Muscle layer of colon (tissue), 2 donors: ENCODE measurements around the gene NEAT1.
"Not testable (repeated sequence)": the region's sequence is repeated elsewhere in the genome, so short reads cannot be mapped to it uniquely, and the experiment has no call there.

Source experiments
- H3K27ac ChIP-seq: one replicate; pipeline ENCODE4 v1.7.0; 2013; ENCODE audit warnings: low read depth, mild to moderate bottlenecking, low read length, moderate library complexity
- H3K27me3 ChIP-seq, 2 donors: one replicate each; pipeline ENCODE4 v1.7.0; 2013; ENCODE audit warnings: low read length in 2 of 2, mild to moderate bottlenecking in 2 of 2; ENCODE audit not compliant: insufficient read depth in 2 of 2, control insufficient read depth in 1 of 2
- H3K36me3 ChIP-seq: one replicate; pipeline ENCODE4 v1.7.0; 2013; ENCODE audit warnings: mild to moderate bottlenecking, low read length; ENCODE audit not compliant: insufficient read depth
- H3K4me1 ChIP-seq: one replicate; pipeline ENCODE4 v1.7.0; 2013; ENCODE audit warnings: mild to moderate bottlenecking, low read length; ENCODE audit not compliant: insufficient read depth
- H3K4me3 ChIP-seq, 2 donors: one replicate each; pipeline ENCODE4 v1.7.0; 2013; ENCODE audit warnings: low read length in 2 of 2, low read depth in 1 of 2, mild to moderate bottlenecking in 1 of 2, moderate library complexity in 1 of 2
- H3K9ac ChIP-seq: one replicate; pipeline ENCODE4 v1.7.0; 2013; ENCODE audit warnings: low read length
- H3K9me3 ChIP-seq: one replicate; pipeline ENCODE4 v1.7.0; 2013; ENCODE audit warnings: mild to moderate bottlenecking, low read length
- donor health status: abdominal sarcoma.
- donor health status: Adenocarcinoma of cecum.

NEAT1 gene

DNA sequence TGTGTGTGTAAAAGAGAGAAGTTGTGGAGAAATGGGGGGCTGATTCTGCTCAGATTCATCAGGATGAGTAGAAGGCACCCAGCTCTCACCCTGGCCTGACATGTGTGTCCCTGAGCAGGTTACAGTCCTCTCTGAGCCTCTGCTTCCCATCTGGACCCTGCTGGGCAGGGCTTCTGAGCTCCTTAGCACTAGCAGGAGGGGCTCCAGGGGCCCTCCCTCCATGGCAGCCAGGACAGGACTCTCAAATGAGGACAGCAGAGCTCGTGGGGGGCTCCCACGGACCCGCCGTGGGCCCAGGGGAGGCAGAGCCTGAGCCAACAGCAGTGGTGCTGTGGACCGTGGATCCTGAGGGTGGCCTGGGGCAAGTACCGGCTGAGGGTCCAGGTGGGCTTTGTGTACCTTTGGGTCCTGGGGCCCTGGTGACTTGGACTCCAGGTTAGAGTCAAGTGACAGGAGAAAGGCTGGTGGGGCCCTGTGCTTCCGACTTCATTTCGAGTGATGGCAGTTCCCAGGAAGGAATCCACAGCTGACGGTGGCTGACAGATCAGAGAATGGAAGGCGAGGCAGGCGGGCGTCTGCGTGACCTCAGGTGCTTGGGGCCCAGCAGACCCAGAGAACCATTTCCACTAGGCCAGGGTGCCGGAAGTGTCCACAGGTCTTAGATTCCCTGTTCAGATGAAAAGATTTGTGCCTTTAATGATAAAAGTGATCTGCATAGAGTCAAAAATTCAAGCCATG is 21.9 kb downstream of the NEAT1 start:
- H3K9me3 ChIP-seq = no peaks in the 10 kb centered on the region
- H3K36me3 ChIP-seq = peaks cover 60% of the 10 kb centered on the region
- peaks cover 49% of the 10 kb centered on the region for H3K4me1 ChIP-seq
- H3K9ac ChIP-seq = no peak overlapping the region
- H3K27me3 ChIP-seq = no peaks in the 10 kb centered on the region
- no peak overlapping the region for H3K4me3 ChIP-seq
- no peak overlapping the region for H3K27ac ChIP-seq

DNA sequence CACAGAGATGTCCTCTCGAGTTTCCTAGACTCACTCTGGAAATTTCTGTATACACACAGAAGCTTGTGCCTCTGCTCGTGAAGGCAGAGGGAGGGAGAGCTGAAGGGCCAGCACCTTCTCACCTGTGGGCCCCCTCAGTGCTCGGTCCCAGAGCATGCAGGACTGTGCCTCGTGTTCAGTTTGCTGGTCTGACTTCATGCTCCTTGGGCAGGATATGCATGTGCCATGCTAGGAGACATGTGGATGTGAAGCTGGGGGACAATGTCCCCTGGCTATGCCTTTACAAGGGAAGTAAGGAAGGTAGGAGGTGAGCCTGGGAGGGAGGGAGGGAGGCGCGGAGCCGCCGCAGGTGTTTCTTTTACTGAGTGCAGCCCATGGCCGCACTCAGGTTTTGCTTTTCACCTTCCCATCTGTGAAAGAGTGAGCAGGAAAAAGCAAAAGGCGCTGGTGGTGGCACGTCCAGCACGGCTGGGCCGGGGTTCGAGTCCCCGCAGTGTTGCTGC is 22.6 kb downstream of the NEAT1 start:
- Histone ChIP-seq H3K4me1 (peaks cover 42% of the 10 kb centered on the region), H3K36me3 (peaks cover 60% of the 10 kb centered on the region)

DNA sequence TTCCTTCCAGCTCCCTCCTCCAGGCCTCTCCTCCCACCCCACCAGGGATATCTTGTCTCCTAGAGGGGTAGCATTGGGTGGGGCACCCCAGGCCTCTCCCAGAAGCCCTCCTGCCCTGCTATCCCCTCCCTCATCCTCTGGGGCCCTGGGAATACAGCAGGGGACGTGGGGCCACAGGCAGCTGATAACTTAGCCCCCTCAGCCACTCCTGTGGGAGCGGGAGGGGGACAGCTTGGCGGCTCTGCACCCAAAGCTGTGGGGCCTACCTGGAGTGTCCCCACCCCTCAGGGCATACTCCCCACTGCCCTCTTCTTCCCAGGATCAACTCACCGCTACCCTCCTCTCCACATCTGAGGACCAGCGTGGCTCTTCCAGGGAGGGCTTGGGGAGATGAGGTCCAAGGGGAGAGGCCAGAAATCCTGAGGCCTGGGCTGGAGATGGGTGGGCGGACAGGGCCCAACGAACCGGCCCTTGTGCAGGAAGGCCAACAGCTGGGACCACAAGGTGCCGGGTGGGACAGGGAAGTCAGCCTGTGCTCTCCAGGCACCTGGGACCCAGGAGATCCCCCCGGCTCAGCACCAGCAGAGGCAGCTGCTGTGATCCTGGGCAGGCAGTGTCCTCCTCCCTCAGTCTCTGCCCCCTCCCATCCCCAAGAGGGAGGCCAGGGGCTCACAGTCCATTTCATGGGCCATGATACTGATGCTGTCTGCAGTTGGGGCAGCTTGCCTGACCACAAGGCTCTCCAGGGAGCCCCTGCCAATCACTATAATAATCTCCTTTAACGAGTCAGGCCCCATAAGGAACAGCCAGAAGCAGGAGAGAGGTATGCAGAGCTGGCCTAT is 23.2 kb downstream of the NEAT1 start:
- H3K4me3 ChIP-seq = no peak overlapping the region
- no peak overlapping the region for H3K9ac ChIP-seq
- peaks cover 37% of the 10 kb centered on the region for H3K4me1 ChIP-seq
- no peaks in the 10 kb centered on the region for H3K27me3 ChIP-seq
- H3K36me3 ChIP-seq = peaks cover 58% of the 10 kb centered on the region
- H3K27ac ChIP-seq = no peak overlapping the region
- no peaks in the 10 kb centered on the region for H3K9me3 ChIP-seq

More for the DNA sequence above, 22.6 kb downstream of the NEAT1 start:
- H3K9ac ChIP-seq = no peak overlapping the region
- H3K27ac ChIP-seq = no peak overlapping the region
- no peaks in the 10 kb centered on the region for H3K27me3 ChIP-seq
- H3K4me3 ChIP-seq = no peak overlapping the region
- H3K9me3 ChIP-seq = no peaks in the 10 kb centered on the region

DNA sequence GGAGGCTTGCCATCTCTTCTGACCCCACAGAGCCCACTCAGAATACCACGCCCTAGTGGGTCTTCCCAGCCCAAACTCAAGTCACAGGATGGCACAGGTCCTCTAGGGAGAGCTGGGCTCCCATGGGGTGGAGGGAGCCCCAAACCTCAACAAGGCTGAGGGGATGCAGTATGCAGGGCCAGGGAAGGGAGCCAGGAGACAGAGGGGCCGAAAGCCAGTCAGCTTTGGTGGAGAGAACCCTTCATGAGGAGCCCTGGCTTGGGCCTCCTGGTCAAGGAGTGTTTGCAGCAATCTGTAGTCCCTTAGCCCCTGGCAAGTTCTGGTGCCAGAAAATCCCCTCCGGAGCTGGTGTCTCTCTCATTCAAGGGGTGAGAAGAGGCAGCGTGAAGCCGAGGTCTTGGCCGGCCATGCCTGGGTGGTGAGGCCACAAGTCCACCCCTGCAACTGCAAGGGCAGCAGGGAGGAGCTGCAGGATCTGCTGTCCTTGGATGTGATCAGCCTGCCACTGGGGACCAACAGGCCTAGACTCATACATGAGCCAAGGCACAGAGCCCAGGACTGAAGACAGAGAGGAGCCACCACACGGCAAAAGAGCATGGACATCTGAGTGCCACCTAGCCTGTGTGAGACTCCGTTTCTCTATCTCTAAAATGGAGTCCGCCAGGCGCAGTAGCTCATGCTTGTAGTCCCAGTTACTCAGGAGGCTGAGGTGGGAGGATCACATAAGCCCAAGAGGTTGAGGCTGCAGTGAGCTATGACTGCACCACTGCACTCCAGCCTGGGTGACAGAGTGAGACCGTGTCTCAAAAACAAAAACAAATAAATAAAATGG is 24.1 kb downstream of the NEAT1 start:
- H3K4me3 ChIP-seq = no peak overlapping the region
- peaks cover 31% of the 10 kb centered on the region for H3K4me1 ChIP-seq
- H3K27ac ChIP-seq = no peak overlapping the region

DNA sequence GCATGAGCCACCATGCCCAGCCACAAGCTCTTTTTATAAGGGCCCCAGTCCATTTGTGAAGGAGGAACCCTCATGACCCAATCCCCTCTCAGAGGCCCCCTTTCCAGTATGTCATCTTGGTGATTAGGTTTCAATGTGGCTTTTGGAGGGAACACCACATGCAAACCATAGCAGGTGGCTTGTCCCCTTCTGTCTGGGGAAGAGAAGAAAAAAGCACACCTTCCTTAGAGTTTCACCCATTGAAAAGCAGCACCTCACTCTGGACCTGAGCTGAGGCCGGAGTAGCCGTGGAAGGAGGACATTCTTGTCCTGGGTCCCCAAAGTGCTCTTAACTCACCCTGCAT is 25.4 kb downstream of the NEAT1 start:
- H3K4me3 ChIP-seq = no peak overlapping the region
- peaks cover 40% of the 10 kb centered on the region for H3K36me3 ChIP-seq
- H3K27me3 ChIP-seq = no peaks in the 10 kb centered on the region
- H3K4me1 ChIP-seq = peaks cover 18% of the 10 kb centered on the region
- no peak overlapping the region for H3K27ac ChIP-seq
- no peak overlapping the region for H3K9ac ChIP-seq
- no peaks in the 10 kb centered on the region for H3K9me3 ChIP-seq

More for the DNA sequence above, 24.1 kb downstream of the NEAT1 start:
- Histone ChIP-seq H3K36me3 (peaks cover 54% of the 10 kb centered on the region), H3K9me3 (no peaks in the 10 kb centered on the region), H3K9ac (no peak overlapping the region), H3K27me3 (no peaks in the 10 kb centered on the region)

DNA sequence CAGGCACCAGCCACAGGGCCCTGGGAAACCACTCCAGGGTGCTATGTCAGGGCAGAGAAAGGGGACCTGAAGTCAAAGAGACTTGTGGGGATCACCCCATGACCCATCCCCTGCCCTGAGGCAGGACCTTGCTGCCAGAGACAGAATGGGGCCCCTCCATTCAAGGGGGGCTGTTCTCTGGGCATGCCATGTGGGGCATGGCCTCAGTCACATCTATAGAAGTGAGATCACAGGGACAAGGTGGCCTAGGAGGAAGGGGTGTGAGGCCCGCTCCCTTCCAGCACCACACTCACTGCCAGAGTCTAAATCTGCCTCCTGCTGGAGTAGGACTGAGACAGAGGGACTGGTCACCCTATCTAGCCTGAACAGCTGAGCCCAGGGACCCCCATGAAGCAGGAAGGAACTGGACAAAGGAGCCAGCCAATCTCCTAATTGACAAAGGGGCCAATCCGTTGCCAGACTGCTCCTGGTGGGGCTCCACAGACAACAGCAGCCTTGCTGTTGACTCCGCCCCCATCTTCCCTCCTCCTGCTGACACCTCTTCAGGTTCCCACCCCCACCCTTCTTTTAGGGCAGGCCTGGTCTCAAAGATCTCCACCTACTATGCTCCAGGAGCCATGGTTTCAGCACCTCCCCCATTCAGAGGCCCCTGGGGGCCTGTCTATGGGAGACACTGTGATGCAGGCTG is 26.0 kb downstream of the NEAT1 start:
- H3K27ac ChIP-seq = no peak overlapping the region
- H3K36me3 ChIP-seq = peaks cover 35% of the 10 kb centered on the region
- peaks cover 13% of the 10 kb centered on the region for H3K4me1 ChIP-seq
- H3K9ac ChIP-seq = no peak overlapping the region
- H3K27me3 ChIP-seq = no peaks in the 10 kb centered on the region
- H3K4me3 ChIP-seq = no peak overlapping the region
- H3K9me3 ChIP-seq = no peaks in the 10 kb centered on the region

DNA sequence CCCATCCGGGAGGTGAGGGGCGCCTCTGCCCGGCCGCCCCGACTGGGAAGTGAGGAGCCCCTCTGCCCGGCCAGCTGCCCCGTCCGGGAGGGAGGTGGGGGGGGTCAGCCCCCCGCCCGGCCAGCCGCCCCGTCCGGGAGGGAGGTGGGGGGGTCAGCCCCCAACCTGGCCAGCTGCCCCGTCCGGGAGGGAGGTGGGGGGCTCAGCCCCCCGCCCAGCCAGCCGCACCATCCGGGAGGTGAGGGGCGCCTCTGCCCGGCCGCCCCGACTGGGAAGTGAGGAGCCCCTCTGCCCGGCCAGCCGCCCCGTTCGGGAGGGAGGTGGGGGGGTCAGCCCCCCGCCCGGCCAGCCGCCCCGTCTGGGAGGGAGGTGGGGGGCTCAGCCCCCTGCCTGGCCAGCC is 28.7 kb downstream of the NEAT1 start:
- H3K9me3 ChIP-seq, H3K4me3 ChIP-seq, H3K27ac ChIP-seq, H3K27me3 ChIP-seq, H3K4me1 ChIP-seq, H3K9ac ChIP-seq, H3K36me3 ChIP-seq: not testable (repeated sequence)

DNA sequence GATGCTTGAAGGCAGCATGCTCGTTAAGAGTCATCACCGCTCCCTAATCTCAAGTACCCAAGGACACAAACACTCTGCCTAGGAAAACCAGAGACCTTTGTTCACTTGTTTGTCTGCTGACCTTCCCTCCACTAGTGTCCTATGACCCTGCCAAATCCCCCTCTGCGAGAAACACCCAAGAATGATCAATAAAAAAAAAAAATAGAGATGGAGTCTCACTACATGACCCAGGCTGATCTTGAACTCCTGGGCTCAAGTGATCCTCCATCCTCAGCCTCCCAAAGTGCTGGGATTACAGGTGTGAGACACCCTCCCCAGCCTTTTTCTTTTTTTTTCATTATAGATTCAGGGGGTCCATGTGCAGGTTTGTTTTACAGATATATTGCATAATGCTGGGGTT is 29.7 kb downstream of the NEAT1 start:
- H3K4me3 ChIP-seq, H3K4me1 ChIP-seq, H3K27ac ChIP-seq, H3K9me3 ChIP-seq, H3K27me3 ChIP-seq, H3K9ac ChIP-seq, H3K36me3 ChIP-seq: not testable (repeated sequence)

DNA sequence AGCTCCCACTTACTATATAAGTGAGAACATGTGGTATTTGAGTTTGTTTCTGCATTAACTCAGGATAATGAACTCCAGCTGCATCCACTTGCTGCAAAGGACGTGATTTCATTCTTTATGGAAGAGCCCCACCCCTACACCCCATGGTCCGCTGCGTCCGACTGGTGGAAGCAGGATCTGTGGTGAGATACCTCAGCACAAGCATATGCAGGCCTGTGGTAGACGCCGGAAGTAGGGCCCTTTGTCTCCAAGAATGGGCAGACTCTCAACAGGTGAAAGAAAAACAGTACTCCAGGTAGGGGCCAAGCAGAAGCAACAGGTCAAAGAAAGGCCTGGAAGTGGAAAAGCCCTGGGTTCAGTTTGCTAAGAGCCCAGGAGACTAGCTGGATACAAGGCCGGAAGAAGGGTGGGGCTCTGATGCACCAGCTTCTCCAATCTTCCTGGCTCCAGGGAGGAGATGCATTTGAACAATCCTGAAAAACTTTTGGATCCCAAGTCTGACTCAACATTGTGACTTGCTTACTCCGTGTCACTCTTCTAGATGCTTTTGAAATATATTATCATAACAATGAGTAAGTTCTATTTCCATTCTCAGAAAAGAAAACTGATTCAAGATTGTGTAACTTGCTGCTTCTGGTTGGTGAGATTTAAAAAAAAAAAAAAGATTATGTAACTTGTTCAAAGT is 30.4 kb downstream of the NEAT1 start:
- no peaks in the 10 kb centered on the region for H3K36me3 ChIP-seq
- peaks cover 7% of the 10 kb centered on the region for H3K4me1 ChIP-seq
- H3K4me3 ChIP-seq = no peak overlapping the region
- H3K27ac ChIP-seq = no peak overlapping the region
- H3K9ac ChIP-seq = no peak overlapping the region
- no peaks in the 10 kb centered on the region for H3K27me3 ChIP-seq
- no peaks in the 10 kb centered on the region for H3K9me3 ChIP-seq

DNA sequence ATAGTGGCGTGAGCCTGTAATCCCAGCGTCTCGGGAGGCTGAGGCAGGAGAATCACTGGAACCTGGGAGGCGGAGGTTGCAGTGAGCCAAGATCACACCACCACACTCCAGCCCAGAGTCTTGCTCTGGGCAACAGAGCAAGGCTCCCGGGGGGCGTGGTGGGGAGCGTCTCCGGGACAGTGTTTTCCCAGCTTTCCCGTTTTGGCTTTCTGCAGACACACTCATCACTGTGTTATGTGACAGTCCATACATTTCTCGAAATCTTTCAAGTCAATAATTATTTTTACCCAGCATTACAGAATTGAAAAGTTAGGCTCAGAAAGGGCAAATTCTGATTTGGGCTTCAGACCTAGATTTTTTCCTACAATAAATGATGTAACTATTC is 31.7 kb downstream of the NEAT1 start:
- peak overlapping the region; percentile 62 for H3K27ac ChIP-seq
- no peaks in the 10 kb centered on the region for H3K9me3 ChIP-seq
- peak overlapping the region in 1 of 2 donors; percentile 77 for H3K4me3 ChIP-seq
- no peaks in the 10 kb centered on the region for H3K27me3 ChIP-seq
- peaks cover 7% of the 10 kb centered on the region for H3K4me1 ChIP-seq
- H3K36me3 ChIP-seq = no peaks in the 10 kb centered on the region
- peak overlapping the region; percentile 73 for H3K9ac ChIP-seq
